ENCODE measurements around the gene SPATA31A6. TPM values are rescaled to one million over a fixed set of nuclear protein-coding genes. Genes with fewer than 3 reads are reported as not detected.

SPATA31A6 gene
- total RNA-seq, 2 donors from 2014 or later: not detected

Small RNA genes lying within 50 kb of the gene (small RNA-seq; reads per million reads assigned to genes)
- gene AL445584.3: not detected

Other genes with a start within 250 kb of the SPATA31A6 start
- 10 to 100 TPM; 11.2 to 34.2 TPM for gene CNTNAP3B, start 54.2 kb upstream of the SPATA31A6 start, total RNA-seq

Data from body of pancreas (tissue), 2 donors.